Measurements from ENCODE around the gene CCL27. TPM values are rescaled to one million over a fixed set of nuclear protein-coding genes. Genes with fewer than 3 reads are reported as not detected.

Gene CCL27
- total and polyA plus RNA-seq, 2 of the 8 experiments (the other 6 are each of a cell fraction or from before 2014, with no cell fraction given): 0.42 TPM; not detected in 1

DNA sequence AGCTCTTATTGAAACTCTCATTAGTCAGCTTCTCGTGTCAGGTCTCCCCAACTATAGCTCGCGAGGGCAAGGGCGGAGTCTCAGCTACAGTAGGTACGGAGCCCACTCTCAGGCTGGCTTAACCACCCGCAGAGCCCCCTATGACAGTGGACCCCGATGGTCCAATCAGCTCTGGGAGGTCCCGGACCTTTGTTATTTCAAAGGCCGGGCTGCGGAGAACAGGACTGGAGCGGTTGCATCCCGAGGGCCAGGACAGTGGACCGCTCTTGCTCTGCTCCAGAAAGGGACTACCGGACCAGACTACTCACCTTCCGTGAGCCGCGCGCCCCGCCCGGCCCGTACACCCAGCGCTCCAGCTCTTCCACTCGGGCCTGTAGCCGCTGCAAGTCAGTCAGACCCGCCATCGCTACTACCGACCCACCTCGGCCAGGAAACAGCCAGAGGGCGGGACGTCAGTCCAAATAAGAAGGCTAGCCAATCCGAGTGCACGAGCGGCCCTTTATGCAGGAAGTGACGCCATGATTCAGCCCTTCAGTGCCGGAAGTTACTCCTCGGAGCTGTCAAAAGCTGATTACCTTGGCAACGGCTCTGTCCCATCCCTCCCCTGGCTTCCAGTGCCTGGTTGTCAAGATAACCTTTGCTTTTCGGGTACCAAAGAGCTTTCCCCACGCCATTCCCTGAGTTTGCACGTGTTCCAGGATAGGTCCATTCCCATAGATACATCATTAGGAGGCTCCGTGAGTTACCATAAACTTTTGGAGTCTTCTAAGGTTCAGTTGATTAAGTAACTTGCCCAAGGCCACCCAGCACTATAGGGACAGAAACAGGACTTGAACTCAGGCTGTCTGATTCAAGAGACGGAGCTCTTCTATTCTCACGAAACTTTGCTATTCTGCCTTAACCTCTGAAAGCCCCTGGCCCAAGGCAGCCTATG lies 42.1 kb downstream of the CCL27 start, which contains the start of gene DCTN3:
Gene DCTN3, minus strand, starts transcription at position 435 of the 934 bp plus-strand sequence. Its CDS starts 31 bp downstream, at position 404.
- H4K91ac ChIP-seq (replicated peaks; ENCODE audit: insufficient read length, low read length): no peak within 1 kb of the TSS
- FAIRE-seq (peak; percentile 98), DNase-seq (ENCODE audit: low read depth in 1 of 2, low spot score in 2 of 2) (peak in 1 of 2 experiments; percentile 83)
- H4K20me1 ChIP-seq (replicated peaks in 1 of 2; ENCODE audit: control insufficient read depth in 1 of 2, insufficient read depth in 2 of 2, low read length in 2 of 2): peaks cover 0 to 2% of the 10 kb centered on the region in 2 experiments
- H2AFZ ChIP-seq (ENCODE audit: low read length): no peak within 1 kb of the TSS; the same call in 1 of the 2 replicates
- POLR2A ChIA-PET (ENCODE audit: partially characterized antibody): interaction anchor here (1.1 kb wide), 1 partner anchor 24 kb away, joined by 3 read pairs; no protein-coding TSS in a partner anchor
- H3K18ac ChIP-seq (ENCODE audit: extremely low read depth, low read length): no peak within 1 kb of the TSS
- H3K27ac ChIP-seq (ENCODE audit: low read depth, low read length): no peak within 1 kb of the TSS
- H2AK5ac ChIP-seq (ENCODE audit: low read depth, low read length): no peak within 1 kb of the TSS
- no peak within 1 kb of the TSS for H3K4ac ChIP-seq (replicated peaks; ENCODE audit: insufficient read length, low read depth, low read length)
- no peaks in the 10 kb centered on the region for H3K79me2 ChIP-seq (ENCODE audit: control insufficient read depth in 1 of 2, insufficient read depth in 2 of 2, low read length in 2 of 2)
- no peak within 1 kb of the TSS for H2BK12ac ChIP-seq (ENCODE audit: low read depth, low read length)
- H3K14ac ChIP-seq (ENCODE audit: insufficient read length): no peak within 1 kb of the TSS
- H3K4me2 ChIP-seq (ENCODE audit: insufficient read depth in 1 of 2, low read depth in 2 of 2, low read length in 2 of 2): peak within 1 kb of the TSS; percentile 76 to 86
- H3K4me1 ChIP-seq (replicated peaks in 1 of 4; ENCODE audit: control insufficient read depth in 3 of 4, insufficient read depth in 4 of 4, low read length in 3 of 4): peaks cover 0 to 5% (median 4%) of the 10 kb centered on the region in 4 experiments; a peak in 5 of 7 replicates
- no peak within 1 kb of the TSS for H3K23ac ChIP-seq (ENCODE audit: insufficient read length)
- no peak within 1 kb of the TSS for H4K5ac ChIP-seq (ENCODE audit: insufficient read length, low read depth, low read length)
- WGBS, 2 experiments (ENCODE audit: extremely low coverage in 1 of 2, insufficient coverage in 1 of 2, insufficient read length in 1 of 2, insufficient replicate concordance in 2 of 2, low coverage in 1 of 2, low lambda C conversion rate in 2 of 2, missing lambda C conversion rate in 1 of 2): 9% methylated on average over 43 of the region's 43 CpGs; no CpG with 5 or more reads in 1 of the 2 experiments
- 0 out of 2 replicates have a peak within 1 kb of the TSS, but pooled peaks have one; percentile 15 for H4K8ac ChIP-seq (ENCODE audit: extremely low read depth, insufficient read depth, low read length)
- no peak within 1 kb of the TSS for H2BK120ac ChIP-seq (replicated peaks; ENCODE audit: low read depth, low read length)
- peak within 1 kb of the TSS; percentile 55 to 79 (median 72) for H3K4me3 ChIP-seq (ENCODE audit: extremely low read depth in 1 of 4, insufficient read depth in 2 of 4, low read depth in 3 of 4, low read length in 4 of 4)
- no peak within 1 kb of the TSS for H2BK5ac ChIP-seq (ENCODE audit: low read depth, low read length)
- H3K27me3 ChIP-seq (replicated peaks in 1 of 4; ENCODE audit: control insufficient read depth in 3 of 4, extremely low read depth in 1 of 4, insufficient read depth in 3 of 4, low read length in 3 of 4): peaks cover 17 to 37% (median 35%) of the 10 kb centered on the region in 4 experiments
- peaks cover 7% of the 10 kb centered on the region; the same call in 1 of the 2 replicates for H3K23me2 ChIP-seq (ENCODE audit: low read depth, low read length)
- peak within 1 kb of the TSS in 3 of 4 experiments; percentile 35 to 45 (median 43); a peak in 4 of 7 replicates for H3K9ac ChIP-seq (replicated peaks in 1 of 4; ENCODE audit: extremely low read depth in 1 of 4, low read depth in 3 of 4, low read length in 3 of 4)
- no peaks in the 10 kb centered on the region; the same call in 1 of the 2 replicates for H3K79me1 ChIP-seq (ENCODE audit: low read depth, low read length)
- no peak within 1 kb of the TSS for H3K56ac ChIP-seq (replicated peaks; ENCODE audit: insufficient read length, low read depth, low read length)
- no peak within 1 kb of the TSS for H2BK15ac ChIP-seq (ENCODE audit: low read length)
- H3K9me3 ChIP-seq (ENCODE audit: insufficient read depth in 2 of 2, low read depth in 1 of 2, low read length in 1 of 2): no peaks in the 10 kb centered on the region
- CTCF ChIA-PET (ENCODE audit: partially characterized antibody): interaction anchor here (1.1 to 4.7 kb wide), 10 partner anchors 9 to 119 kb away, joined by 3 to 65 read pairs (median 6); partner anchors contain the start of genes ARID3C, GALT, RPP25L and SIGMAR1
- H3K36me3 ChIP-seq (ENCODE audit: control insufficient read depth in 2 of 4, insufficient read depth in 4 of 4, low read length in 3 of 4): no peaks in the 10 kb centered on the region; a peak in 1 of 8 replicates
- H2BK20ac ChIP-seq (ENCODE audit: low read length): no peak within 1 kb of the TSS
- TF ChIP-seq GABPA (IDR thresholded peaks at IDR 0.05; ENCODE audit: borderline replicate concordance, insufficient read depth, low read length) (peak; percentile 92; the same call in 1 of the 2 replicates), RBBP5 (IDR thresholded peaks at IDR 0.05; ENCODE audit: borderline replicate concordance, low read depth, low read length) (no peak), CBX8 (IDR thresholded peaks at IDR 0.05; ENCODE audit: borderline replicate concordance, low read depth, low read length) (no peak)
- TF ChIP-seq, protein P1, sequence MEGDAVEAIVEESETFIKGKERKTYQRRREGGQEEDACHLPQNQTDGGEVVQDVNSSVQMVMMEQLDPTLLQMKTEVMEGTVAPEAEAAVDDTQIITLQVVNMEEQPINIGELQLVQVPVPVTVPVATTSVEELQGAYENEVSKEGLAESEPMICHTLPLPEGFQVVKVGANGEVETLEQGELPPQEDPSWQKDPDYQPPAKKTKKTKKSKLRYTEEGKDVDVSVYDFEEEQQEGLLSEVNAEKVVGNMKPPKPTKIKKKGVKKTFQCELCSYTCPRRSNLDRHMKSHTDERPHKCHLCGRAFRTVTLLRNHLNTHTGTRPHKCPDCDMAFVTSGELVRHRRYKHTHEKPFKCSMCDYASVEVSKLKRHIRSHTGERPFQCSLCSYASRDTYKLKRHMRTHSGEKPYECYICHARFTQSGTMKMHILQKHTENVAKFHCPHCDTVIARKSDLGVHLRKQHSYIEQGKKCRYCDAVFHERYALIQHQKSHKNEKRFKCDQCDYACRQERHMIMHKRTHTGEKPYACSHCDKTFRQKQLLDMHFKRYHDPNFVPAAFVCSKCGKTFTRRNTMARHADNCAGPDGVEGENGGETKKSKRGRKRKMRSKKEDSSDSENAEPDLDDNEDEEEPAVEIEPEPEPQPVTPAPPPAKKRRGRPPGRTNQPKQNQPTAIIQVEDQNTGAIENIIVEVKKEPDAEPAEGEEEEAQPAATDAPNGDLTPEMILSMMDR (IDR thresholded peaks at IDR 0.05; ENCODE audit: control extremely low read depth in 1 of 3, insufficient read depth in 1 of 3, low read depth in 1 of 3, low read length in 3 of 3): peak in 1 of 3 experiments; percentile 6; a peak in 1 of 4 replicates
- TF ChIP-seq, protein P2, sequence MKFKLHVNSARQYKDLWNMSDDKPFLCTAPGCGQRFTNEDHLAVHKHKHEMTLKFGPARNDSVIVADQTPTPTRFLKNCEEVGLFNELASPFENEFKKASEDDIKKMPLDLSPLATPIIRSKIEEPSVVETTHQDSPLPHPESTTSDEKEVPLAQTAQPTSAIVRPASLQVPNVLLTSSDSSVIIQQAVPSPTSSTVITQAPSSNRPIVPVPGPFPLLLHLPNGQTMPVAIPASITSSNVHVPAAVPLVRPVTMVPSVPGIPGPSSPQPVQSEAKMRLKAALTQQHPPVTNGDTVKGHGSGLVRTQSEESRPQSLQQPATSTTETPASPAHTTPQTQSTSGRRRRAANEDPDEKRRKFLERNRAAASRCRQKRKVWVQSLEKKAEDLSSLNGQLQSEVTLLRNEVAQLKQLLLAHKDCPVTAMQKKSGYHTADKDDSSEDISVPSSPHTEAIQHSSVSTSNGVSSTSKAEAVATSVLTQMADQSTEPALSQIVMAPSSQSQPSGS (IDR thresholded peaks at IDR 0.05; ENCODE audit: low read length): no peak

Data from H1 (cell line).